HUES64 (cell line): ENCODE results near the gene CDH23.

ENCODE experiments used
- H3K27ac ChIP-seq: 2 replicates; pipeline ENCODE4 v1.7.0; 2013; ENCODE audit warnings: low read depth, low read length, inconsistent platforms
- H3K27me3 ChIP-seq: 2 replicates; pipeline ENCODE4 v1.6.1; 2013; ENCODE audit warnings: mild to moderate bottlenecking, low read length; ENCODE audit not compliant: insufficient read depth
- H3K36me3 ChIP-seq: 2 replicates; pipeline ENCODE4 v1.6.1; 2013; ENCODE audit warnings: mild to moderate bottlenecking, low read length; ENCODE audit not compliant: insufficient read depth
- H3K4me1 ChIP-seq: 2 replicates; pipeline ENCODE4 v1.6.1; 2013; ENCODE audit warnings: mild to moderate bottlenecking, low read length, moderate library complexity; ENCODE audit not compliant: insufficient read depth
- H3K4me3 ChIP-seq: 2 replicates; pipeline ENCODE4 v1.5.1; 2013; ENCODE audit warnings: mild to moderate bottlenecking, low read length, moderate library complexity
- H3K9ac ChIP-seq: 2 replicates; pipeline ENCODE4 v1.6.1; 2013; ENCODE audit warnings: mild to moderate bottlenecking, low read depth, low read length
- H3K9me3 ChIP-seq: 2 replicates; pipeline ENCODE4 v1.6.1; 2013; ENCODE audit warnings: low read depth, low read length; ENCODE audit not compliant: insufficient read depth
- WGBS: fragments of 150-250, 120-280 bp; methylation state at CpG from one replicate; pipeline ENCODE4 v1.1.7; 2013; ENCODE audit warnings: missing lambda C conversion rate; 5-methylcytosine and 5-hydroxymethylcytosine counted together

The CDH23 gene

DNA sequence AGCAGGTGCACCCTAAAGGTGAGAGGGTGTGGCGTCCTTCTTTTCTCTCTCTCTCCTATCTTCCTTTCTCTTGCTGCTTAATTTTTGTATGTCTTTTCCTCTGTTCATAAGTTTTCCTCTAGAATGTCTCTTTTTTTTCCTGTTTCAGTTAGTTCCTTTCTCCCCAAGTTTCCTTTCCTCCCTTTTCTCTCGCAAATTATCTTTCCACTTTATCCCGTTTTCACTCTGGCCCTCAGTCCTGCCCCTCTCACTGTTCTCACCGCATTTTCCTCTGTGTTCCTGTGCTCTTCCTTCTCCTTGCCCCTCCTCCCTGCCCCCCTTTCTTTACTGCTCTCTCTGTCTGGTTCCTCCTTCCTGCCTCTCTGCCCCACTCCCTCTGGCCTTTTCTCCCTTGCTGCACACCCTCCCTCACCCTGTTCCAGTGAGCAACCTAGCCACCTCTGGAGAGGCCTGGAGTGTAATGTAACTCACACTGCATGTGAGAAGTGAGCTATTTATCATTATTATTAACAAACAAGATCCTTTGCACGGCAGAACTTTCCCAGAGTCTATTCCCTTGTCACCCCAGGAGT, 164.4 kb downstream of the CDH23 start:
- H3K9me3 ChIP-seq = no peaks in the 10 kb centered on the region
- H3K9ac ChIP-seq = no peak overlapping the region
- H3K27me3 ChIP-seq = no peaks in the 10 kb centered on the region
- H3K27ac ChIP-seq = no peak overlapping the region
- H3K4me1 ChIP-seq = peaks cover 19% of the 10 kb centered on the region
- H3K4me3 ChIP-seq = no peak overlapping the region
- H3K36me3 ChIP-seq = no peaks in the 10 kb centered on the region
- 60% methylated on average over 5 of the region's 5 CpGs for WGBS

- no peaks in the 10 kb centered on the region for H3K36me3 ChIP-seq
- H3K27me3 ChIP-seq = no peaks in the 10 kb centered on the region
- H3K4me3 ChIP-seq = no peak overlapping the region
- H3K4me1 ChIP-seq = peaks cover 19% of the 10 kb centered on the region
- H3K27ac ChIP-seq = no peak overlapping the region
- H3K9me3 ChIP-seq = no peaks in the 10 kb centered on the region
- 83% methylated on average over 9 of the region's 9 CpGs for WGBS
- H3K9ac ChIP-seq = no peak overlapping the region
Measured at GRCh38 chr10:71562181-71562580, 165.5 kb downstream of the CDH23 start.

- Histone ChIP-seq H3K9me3 (no peaks in the 10 kb centered on the region), H3K4me3 (no peak overlapping the region), H3K27ac (no peak overlapping the region), H3K36me3 (no peaks in the 10 kb centered on the region), H3K27me3 (no peaks in the 10 kb centered on the region), H3K9ac (no peak overlapping the region), H3K4me1 (peaks cover 19% of the 10 kb centered on the region)
- WGBS = 98% methylated on average over 3 of the region's 3 CpGs
Measured at GRCh38 chr10:71562904-71563303, 166.2 kb downstream of the CDH23 start.

- no peaks in the 10 kb centered on the region for H3K27me3 ChIP-seq
- H3K27ac ChIP-seq = no peak overlapping the region
- WGBS = 65% methylated on average over 12 of the region's 12 CpGs
Measured at GRCh38 chr10:71564194-71564820, 167.6 kb downstream of the CDH23 start.

DNA sequence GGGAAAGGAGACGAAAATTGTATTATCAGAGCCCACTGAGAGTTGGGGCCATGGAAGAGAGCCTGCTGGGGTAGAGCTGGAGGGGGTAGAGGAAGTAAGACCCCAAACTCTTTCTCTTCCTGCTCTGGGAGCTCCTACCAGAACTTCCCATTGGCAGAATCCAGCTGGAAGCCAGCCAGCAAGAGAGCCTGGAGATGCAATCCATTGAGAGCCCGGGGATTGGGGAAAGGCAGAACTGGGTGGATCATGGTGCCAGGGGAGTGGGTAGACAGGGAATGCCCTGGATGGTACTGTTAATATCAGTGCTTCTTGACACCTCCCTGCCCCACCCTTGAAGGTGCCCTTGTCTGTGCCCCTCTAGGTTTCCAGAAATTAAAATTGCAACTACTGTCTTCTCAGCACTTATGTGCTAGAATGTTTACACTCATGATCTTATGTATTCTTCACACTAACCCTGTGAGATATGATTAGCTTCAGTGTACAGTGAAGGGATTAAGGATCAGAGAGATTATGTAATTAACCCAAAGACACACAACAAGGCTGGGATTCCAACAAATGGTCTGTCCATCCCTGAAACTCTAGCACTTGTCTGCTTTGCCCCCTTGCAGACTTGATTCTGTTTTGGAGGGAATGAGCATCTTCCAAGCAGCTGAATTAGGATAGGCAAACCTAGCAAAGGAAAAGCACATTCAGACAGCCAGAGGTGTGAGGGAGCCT, 168.7 kb downstream of the CDH23 start:
- WGBS = 98% methylated on average over 2 of the region's 2 CpGs
- H3K36me3 ChIP-seq = no peaks in the 10 kb centered on the region
- no peaks in the 10 kb centered on the region for H3K9me3 ChIP-seq

More at GRCh38 chr10:71564194-71564820, 167.6 kb downstream of the CDH23 start:
- peaks cover 19% of the 10 kb centered on the region for H3K4me1 ChIP-seq
- H3K9me3 ChIP-seq = no peaks in the 10 kb centered on the region
- no peaks in the 10 kb centered on the region for H3K36me3 ChIP-seq
- H3K4me3 ChIP-seq = no peak overlapping the region
- H3K9ac ChIP-seq = no peak overlapping the region

GRCh38 chr10:71567006-71567405, 170.3 kb downstream of the CDH23 start:
- H3K36me3 ChIP-seq = no peaks in the 10 kb centered on the region
- H3K4me1 ChIP-seq = peaks cover 10% of the 10 kb centered on the region
- WGBS = 90% methylated on average over 5 of the region's 5 CpGs

More for the DNA sequence above, 168.7 kb downstream of the CDH23 start:
- H3K4me1 ChIP-seq = peaks cover 19% of the 10 kb centered on the region
- H3K27me3 ChIP-seq = no peaks in the 10 kb centered on the region
- H3K27ac ChIP-seq = no peak overlapping the region
- H3K9ac ChIP-seq = no peak overlapping the region
- no peak overlapping the region for H3K4me3 ChIP-seq

GRCh38 chr10:71568896-71569492, 172.3 kb downstream of the CDH23 start:
- 90% methylated on average over 5 of the region's 5 CpGs for WGBS

More at GRCh38 chr10:71567006-71567405, 170.3 kb downstream of the CDH23 start:
- no peak overlapping the region for H3K4me3 ChIP-seq
- H3K27ac ChIP-seq = no peak overlapping the region
- H3K9ac ChIP-seq = no peak overlapping the region
- no peaks in the 10 kb centered on the region for H3K27me3 ChIP-seq
- no peaks in the 10 kb centered on the region for H3K9me3 ChIP-seq

DNA sequence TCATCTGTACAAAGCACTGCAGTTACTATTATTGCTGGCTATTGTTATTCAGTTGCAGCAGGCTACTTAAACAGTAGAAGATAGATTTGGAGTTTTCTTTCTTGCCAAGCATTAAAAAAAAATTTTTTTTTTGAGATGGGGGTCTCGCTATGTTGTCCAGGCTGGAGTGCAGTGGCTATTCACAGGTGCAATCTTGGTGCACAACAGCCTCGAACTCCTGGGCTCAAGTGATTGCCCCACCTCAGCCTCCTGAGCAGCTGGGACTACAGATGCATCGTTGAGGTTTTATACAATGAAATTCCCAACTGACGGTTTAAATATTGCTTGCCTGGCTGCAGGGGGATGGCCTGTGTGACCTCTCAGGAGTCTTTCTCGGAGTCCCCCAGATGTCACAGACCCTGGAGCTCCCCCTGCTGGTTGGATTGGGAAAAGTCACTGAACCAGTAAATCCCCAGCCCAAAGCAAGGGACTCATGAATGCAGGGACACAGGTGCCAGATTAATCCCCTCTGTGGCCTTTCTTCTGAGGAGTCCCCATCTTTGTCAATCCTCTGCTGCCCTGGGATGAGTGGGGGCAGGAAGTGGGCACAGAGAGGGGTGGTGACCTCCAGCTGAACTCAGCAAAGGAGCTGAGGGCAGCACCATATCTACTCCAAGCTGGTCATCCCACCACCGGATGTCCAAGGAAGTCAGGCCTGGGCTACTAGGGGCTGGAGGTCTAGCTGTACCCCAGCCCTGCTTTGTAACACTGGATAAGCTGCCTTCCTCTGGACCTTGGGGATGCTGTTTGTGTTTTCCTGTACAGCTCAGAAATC, 173.3 kb downstream of the CDH23 start:
- H3K4me3 ChIP-seq = no peak overlapping the region
- no peak overlapping the region for H3K27ac ChIP-seq
- H3K4me1 ChIP-seq = peaks cover 7% of the 10 kb centered on the region; the same call in 1 of the 2 replicates
- H3K27me3 ChIP-seq = no peaks in the 10 kb centered on the region
- no peak overlapping the region for H3K9ac ChIP-seq
- whole genome bisulfite sequencing = 62% methylated on average over 6 of the region's 6 CpGs
- H3K9me3 ChIP-seq = no peaks in the 10 kb centered on the region
- H3K36me3 ChIP-seq = no peaks in the 10 kb centered on the region

More at GRCh38 chr10:71568896-71569492, 172.3 kb downstream of the CDH23 start:
- Histone ChIP-seq H3K9ac (no peak overlapping the region), H3K27me3 (no peaks in the 10 kb centered on the region), H3K9me3 (no peaks in the 10 kb centered on the region), H3K27ac (no peak overlapping the region), H3K4me1 (peaks cover 9% of the 10 kb centered on the region), H3K36me3 (no peaks in the 10 kb centered on the region), H3K4me3 (no peak overlapping the region)

- Histone ChIP-seq H3K27ac (no peak overlapping the region), H3K9me3 (no peaks in the 10 kb centered on the region), H3K36me3 (no peaks in the 10 kb centered on the region), H3K4me1 (peaks cover 16% of the 10 kb centered on the region; the same call in 1 of the 2 replicates), H3K4me3 (no peak overlapping the region), H3K27me3 (no peaks in the 10 kb centered on the region), H3K9ac (no peak overlapping the region)
- 93% methylated on average over 15 of the region's 15 CpGs for WGBS
Measured at GRCh38 chr10:71571460-71572175, 174.9 kb downstream of the CDH23 start.

DNA sequence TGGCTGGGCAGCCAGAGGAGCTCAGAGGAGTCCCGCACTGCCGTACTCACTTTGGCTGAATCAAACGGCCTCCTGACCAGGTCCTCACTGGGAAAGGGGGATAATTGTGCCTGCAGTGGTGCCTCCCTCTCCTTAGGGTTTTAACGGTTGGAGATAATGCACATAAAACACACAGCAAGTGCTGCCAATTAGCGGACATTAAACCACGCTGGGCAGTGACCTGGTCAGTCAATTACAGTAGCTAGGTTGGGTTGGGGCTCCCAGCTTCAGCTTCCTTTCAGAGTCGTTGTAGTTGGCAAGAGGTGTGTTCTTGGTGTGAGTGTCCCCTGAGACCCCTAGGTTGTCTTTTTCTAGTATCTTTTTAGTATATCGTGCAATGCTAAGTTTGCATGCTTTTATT, 176.2 kb downstream of the CDH23 start:
- Histone ChIP-seq H3K9ac (no peak overlapping the region), H3K27me3 (no peaks in the 10 kb centered on the region), H3K36me3 (no peaks in the 10 kb centered on the region), H3K27ac (no peak overlapping the region), H3K9me3 (no peaks in the 10 kb centered on the region), H3K4me3 (no peak overlapping the region), H3K4me1 (peaks cover 16% of the 10 kb centered on the region; the same call in 1 of the 2 replicates)
- WGBS = 90% methylated on average over 8 of the region's 8 CpGs
